ENCODE measurements around the gene CLRN3.

The CLRN3 gene, protein sequence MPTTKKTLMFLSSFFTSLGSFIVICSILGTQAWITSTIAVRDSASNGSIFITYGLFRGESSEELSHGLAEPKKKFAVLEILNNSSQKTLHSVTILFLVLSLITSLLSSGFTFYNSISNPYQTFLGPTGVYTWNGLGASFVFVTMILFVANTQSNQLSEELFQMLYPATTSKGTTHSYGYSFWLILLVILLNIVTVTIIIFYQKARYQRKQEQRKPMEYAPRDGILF

DNA sequence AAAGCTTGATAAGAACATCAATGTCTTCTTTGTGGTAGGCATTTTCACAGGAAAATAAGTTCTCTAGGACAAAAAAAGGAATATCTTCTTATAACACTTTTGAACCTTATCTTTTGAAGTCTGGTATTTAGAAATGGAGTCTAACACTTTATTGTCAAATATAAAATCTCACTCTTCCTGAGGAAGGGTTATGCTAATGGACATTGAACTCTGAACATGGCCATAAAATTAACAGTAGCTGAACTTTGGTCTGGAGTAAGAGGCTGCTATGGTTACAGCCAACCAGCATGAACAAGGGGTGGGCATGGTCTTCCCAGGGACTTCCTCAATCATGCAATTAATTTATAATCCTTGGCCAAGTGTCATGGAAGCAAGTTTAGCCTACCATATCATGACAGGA is at the start of gene CLRN3:
CLRN3 (minus strand) TSS at position 199 of the 400 bp plus-strand sequence; CDS start at position 42, 157 bp downstream.
- DNase-seq: no peak

DNA sequence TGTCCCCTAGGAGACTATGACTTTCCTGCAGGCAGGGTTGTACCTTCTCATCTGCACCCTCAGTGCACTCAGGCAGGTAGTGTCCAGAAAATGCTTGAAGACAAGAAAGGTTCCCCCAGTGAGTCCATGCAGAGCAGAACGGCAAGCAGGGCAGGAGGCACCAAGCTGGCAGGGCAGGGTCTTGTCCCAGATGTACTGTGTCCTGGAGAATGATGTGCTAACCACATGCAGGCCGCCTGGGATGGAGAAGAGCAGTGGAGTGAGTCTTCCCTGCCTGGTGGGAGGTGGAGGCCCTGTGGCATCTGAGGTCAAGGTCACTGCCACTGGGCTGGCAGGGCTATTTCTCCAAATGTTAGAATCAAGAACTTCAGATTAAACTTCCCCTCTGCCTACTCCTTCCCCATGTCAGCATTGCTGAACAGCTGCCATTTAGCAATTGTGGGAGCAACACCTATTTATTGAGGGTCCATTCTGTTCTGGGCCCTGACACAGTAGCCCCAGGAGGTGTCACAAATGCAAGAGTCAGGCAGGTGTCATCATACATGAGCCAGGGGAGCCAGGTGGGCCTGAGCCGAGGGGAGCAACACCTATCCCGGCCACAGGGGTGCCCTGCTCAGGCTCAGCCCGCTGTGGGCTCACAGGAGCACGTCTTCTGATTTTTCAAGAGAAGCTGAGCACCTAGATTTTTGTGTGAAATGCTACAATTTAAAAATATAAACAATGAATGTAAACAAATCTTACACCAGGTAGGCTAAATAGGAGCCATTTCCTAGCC is 48.3 kb upstream of the CLRN3 start:
- DNase-seq: no peak

DNA sequence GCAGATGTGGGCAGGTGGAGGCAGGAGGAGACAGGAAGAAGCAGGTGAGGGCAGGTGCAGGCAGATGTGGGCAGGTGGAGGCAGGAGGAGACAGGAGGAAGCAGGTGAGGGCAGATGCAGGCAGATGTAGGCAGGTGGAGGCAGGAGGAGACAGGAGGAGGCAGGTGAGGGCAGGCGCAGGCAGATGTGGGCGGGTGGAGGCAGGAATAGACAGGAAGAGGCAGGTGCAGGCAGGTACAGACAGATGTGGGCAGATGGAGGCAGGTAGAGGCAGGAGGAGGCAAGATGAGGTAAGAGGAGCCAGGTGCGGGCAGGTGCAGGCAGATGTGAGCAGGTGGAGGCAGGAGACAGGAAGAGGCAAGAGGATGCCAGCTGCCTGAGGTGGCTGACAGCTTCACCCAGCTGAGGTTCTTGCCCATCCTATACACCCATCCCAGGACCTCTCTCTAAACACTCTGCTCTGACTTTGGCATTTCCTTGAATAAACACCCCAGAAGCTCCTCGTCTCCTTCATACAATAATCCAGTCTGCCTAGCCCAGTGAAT is 47.1 kb upstream of the CLRN3 start:
- no peak for DNase-seq

DNA sequence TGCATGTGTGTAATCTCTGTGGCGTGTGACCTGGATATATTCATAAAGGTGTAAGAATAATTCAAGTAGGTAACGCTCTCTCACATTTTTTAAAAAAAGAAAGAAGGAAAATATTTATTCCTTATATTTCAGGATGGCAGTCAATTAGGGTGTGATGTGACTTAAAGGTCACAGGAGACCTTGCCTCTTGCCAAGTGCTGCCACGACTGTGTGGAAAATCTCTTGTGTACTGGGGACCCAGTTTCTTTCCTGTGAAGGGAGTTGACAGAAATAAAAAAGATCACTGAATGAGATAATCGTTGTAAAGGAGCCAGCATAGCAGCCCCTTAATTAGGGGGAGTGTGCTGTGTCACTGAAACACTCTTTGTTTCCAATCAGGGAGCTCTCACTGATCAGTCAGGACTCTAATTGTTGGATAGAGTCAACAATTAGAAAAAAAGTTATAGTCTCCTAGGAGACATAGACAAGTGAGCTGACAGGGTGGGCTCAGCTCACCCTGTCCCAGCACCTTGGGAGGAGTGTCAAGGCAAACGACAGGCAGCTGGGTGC is 45.2 kb upstream of the CLRN3 start:
- DNase-seq: no peak

DNA sequence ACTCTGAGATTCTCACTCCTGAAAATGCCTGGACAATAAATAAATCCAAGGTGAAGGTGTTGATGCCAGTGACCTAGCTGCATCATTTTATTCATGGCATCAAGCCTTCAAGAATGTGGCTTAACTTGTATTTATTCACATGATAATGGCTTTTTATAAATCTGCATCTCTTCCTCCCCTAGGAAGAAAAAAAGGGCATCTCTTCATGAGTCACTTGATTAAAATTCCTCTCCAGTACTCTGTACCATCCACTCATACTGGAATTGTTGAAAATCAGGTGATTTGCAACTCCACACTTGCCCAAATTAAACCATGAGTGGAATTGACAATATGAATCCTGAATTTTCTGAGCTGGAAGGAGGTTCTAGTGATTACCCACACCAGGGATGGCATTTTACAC is 44.3 kb upstream of the CLRN3 start:
- DNase-seq: no peak

DNA sequence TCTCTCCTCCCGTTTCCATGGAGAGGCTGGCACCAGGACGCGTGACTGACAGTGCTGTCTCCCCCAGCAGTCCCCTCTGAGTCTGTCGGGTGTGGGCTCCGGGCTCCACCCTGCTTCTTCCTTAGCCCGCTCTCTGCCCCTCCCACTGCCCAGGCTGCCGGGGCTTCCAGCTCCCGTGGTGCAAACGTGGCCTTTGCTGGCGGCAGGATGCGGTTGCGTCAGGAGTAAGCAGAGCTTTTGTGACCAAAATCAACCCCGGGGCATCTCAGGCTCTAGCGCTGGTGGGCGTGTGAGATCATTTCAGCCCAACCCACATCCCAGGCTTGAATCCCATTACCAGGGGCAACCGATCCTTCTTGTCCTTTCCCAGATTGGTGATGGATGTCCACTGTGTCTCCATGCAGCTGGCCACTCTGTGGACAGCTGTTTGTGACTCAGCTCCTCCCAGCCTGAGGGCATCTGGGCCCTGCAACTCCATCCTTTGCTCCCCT is 42.4 kb upstream of the CLRN3 start:
- DNase-seq: no peak

DNA sequence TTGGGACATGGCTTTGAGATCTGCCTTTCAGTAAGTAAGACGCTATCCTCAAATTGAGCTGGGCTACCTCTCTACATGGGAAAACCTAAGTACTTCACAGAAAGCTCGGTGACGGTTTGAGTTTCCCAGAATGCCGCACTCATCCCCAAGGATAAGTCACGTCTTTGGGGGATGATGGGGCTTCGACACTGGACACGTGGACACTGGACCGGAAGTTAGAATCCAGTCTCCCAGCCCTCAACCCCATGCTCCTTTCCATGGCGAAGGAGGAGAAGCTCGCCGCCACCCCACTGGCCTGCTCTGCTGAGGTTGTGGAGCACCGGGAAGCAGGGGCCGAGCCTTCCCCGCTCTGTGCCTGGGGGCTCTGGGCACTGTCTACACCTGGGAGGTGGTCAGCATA is 41.6 kb upstream of the CLRN3 start:
- DNase-seq: no peak

DNA sequence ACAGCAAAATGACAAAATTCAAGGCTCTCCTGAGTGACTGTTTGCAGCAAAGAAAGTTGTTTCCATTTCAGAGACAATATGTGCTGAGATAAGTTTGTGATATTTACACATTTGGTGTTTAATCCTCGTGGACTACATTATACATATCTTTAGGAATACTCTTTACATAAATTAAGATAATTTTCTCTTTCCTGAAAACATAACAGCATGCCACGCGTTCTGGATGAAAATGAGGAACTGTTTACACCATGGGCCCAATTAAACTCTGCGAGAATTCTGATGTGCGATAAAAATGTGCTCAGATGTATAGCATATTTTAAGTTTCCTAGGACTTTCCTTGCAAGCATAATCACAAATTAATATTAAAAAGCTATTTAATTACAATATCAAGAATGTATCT is 40.5 kb upstream of the CLRN3 start:
- DNase-seq: no peak

DNA sequence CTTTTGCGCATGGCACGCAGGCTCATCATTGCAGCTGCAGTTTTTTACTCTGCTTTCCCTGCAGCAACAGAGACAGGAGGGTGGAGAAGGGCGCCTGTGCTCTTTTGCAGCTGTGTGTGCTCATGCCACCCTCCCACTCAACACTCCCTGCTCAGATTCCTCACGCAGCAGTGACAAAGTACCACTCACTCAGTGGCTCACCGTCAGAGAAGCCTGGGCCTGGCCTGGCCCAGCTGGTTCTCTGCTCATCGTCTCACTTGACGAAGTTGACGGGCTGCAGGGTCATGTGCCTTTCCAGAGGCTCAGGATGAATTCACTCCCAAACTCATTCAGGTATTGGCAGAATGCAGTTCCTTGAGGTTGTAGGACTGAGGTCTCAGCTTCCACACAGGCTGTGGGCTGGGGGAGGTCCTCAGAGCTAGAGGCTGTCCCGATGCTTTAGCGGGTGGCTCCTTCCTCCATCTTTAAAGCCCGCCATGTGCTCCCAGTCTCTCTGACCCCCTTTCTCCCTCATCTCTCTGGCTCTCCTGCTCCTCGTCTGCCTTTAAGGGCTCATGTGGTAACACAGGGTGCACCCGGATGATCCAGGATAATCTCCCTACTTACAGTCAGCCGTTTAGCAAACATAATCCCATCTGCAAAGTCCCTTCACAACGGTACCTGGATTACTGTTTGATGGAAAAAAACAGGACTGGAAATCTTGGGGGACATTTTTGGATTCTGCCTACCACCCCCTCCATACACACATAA is 40.0 kb upstream of the CLRN3 start:
- DNase-seq: no peak

DNA sequence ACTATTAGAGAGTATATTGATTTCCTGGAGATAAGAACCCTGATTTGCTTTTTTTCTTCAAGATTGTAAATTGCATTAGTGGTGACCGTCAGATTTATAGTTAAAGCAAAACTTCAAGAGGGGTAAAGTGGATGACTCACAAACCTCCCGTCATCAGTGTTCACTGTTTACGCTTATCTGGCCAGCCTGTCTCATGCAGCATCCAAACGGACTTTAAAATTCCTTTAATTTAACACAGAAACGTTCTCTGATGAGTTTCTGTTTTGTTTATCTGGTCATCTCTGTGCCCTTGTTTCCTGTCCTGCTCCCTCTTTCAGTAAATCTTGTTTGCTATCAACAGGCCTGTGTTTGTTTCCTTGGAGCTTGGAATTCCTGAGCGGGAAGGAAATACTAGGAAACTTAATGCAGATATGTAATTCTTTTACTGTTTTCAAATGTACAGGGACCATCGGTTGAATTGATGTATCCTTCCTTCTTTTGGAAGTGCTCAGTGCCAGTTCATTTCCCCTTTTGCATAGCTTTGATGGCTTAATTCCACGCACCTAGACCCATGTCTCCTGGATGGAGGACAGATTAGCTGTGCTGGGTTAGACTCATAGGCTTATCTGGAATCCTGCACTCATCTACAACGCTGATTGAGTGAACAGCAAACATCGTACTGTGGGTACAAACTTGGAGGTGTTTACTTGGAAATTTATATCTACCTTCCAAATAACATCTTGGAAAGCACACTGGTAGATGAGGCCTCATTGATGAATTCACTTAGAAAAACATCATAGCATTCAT is 35.5 kb upstream of the CLRN3 start:
- DNase-seq: no peak

DNA sequence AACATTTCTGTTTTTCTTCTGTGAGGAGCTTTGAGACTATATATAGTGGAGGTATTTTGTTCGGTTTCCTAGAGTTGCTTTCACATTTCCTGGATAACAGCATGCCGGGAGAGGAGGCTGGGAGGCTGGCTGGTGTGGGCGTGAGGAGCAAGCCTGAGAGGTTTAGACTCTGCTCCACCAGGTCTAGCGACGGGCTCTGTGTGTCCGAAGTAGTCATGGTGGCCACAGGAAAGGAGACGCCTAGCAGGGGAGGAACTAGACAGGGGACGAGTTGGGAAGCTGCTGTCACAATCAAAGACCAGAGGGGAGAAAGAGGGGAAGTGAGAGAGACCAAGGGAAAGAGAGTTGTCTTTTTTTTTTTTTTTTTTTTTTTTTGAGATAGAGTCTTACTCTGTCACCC is 33.7 kb upstream of the CLRN3 start:
- DNase-seq: no peak

DNA sequence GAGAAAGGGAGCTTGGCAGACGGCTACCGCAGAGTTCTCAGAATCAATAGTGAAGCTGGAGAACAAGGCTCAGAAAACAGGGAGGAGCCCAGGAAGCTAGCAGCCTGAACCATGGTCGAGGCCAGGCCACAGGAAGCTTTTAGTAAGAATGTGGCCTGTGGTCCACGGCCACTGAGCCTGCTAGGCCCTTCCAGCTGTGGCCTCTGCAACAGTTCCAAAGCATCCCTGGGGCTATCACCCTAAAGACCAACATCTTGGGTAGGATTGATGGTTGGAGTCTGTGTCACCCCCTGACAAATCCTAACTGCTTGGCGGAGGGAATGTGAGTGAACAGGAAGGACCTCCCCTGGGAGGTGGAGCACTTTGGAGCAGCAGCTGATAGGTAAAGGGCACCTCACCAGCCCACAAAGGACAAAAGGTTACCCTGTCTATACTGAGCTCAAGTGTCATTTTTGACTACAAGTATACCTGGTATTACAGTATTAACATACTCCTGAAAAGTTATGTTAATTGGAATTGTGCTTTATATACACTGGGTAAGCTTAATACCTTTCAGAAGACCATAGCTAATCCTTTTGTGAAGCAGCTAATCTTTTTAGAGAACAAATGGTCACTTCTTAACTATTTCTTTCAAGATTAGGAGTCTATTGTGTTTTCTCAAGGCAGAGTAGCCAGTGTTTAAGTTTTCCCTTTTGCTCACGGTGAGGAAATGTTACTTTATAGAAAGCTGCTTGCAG is 32.9 kb upstream of the CLRN3 start:
- DNase-seq: no peak

DNA sequence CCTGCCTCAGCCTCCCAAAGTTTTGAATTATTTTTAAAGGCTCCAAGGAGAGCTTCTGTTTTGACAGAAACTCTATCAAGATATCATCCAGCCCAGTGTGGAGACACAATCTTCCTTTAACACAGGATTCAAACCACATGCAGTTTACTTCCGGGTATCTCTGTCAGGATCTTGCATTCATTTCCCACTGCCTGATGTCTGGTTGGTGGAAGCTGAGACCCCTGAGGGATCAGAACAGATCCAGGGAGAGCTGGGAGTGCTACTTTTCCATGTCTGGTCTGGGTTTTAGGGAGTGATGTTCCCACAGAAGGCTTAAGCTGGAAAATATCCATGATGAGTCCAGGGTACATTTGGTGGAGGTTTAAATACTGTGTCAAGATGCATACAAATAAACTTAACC is 30.9 kb upstream of the CLRN3 start:
- DNase-seq: no peak

DNA sequence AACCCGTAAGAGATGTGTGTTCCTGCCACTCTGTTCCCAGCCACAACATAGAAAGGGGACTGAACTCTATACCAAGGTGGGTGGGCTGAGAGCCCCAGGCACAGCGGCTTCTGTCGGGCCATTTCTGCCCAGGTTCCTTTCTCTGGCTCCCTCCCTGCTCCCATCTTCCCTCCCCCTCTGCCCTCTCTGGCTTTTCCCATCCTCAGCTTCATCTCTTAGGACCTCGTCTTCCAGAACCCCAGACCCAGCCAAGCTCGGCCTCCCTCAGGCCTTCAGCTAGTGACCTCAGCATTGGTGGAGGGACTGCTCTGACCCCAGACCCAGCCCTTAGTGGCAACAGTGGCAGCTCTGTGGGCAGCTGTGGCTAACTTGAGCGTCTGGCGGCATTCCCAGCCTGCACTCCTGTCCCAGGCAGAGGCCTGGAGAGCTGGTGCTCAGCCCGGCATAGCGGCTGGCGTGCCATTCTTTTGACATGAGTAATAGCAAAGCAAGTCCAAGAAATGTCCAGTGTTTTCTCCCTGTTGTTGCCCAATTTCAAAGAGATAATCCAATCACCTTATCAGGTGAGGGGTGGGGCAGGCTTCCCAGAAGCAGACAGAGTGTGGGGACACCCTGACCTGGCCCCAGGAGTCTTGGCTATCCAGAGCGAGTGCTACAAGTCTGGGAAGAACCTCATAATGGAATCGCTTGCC is 30.1 kb upstream of the CLRN3 start:
- no peak for DNase-seq

DNA sequence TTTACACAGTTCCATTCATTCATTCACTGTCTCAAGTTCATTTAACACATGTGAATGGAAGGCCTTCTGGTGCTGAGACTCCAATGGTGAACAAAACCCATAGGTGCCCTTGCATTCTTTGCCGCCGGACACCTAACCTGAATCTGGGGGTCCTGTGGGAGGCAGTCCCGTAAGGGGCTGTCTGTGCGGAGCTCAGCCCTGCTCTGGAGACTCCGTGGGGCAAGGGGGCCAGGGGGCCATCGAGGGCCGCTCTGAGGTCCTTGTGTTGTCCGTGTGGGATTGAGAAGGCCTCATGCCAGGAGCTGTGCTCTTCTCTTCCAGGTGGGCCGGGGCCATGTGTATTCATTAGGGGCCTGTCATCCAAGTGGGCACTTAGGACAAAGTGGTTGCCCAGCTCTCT is 29.5 kb upstream of the CLRN3 start:
- no peak for DNase-seq

DNA sequence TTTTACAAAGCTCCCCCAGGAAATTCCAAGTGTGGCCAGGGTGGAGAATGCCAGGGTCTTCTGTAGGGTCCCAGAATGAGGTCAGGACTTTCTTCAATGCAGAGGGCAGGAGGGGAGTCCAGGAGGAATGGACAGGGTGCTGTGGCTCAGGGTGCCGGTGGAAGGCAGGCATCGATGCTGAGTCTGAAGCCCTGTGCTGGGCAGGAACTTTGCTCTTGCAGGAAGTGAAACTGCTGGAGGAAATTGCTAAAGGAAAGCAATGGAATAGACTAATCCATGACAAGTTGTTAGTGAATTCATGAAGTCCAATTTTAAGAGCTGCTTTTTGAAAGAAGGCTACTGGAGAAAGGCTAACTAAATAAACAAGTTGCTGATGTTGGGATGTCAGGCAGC is 29.0 kb upstream of the CLRN3 start:
- no peak for DNase-seq

DNA sequence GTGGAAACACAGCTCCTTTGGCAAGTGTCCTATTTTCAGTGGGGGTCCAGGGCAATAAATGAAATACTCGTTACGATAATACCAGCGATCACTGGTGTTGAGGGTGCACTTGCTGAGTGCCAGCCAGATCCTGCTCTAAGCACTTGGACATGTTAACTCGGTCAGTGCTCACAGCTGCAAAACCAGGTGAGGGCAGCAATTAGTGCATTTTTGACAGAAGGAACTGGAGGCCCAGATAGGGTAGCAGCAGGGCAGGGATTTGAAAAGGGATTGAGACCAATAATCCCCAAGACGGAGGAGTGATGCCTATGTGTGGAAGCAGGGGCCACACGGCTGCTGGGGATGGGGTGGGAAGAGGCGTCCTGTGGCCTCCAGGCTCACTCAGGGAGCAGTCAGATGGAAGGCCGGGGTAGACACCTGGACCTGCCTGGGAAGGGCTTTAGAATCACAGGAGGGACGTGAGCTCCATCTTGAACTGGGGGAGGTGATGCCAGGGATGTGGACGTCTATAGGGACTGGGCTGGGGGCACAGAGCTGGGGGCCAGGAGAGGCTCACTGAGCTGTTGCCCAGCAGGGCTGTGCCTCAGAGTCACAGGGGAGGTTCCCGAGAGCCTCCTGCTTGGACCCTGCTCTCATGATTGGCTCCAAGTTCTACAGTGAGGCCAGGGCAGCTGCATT is 28.5 kb upstream of the CLRN3 start:
- no peak for DNase-seq

DNA sequence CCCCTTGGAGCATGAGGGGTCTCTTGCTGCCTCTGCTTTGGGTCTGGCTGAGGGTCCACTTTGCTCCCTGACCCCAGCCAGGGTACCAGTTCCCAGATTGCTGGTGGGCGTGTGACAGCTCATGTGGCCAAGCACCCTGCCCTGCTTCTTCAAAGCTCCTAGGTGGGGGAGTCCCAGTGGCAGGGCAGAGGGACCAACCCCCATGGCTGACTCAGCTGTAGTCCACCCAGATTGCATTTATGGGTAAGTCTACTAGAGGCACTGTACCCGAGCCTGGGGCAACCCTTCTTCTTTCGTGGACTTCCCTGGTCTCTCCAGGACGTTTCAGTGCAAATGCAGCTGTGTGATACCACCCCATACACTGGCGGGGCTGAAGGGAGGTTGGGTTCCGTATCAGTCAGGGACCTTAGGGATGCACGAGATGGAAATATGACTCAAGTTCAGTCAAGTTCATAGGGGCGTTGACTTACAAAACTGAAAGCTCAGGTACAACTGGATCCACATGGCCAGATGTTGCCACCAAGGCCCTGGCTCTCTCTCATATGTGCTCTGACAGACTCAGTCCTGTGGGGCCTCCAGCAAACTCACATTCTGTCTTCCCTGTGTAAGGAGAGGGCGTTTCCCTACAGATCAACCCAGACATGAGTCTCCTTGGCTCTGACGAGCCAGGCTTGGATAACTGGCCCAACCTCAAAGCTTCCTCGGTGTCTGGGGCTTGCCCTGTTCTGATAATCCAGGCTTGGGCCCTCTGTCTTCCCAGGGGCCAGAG is 27.7 kb upstream of the CLRN3 start:
- DNase-seq: no peak

DNA sequence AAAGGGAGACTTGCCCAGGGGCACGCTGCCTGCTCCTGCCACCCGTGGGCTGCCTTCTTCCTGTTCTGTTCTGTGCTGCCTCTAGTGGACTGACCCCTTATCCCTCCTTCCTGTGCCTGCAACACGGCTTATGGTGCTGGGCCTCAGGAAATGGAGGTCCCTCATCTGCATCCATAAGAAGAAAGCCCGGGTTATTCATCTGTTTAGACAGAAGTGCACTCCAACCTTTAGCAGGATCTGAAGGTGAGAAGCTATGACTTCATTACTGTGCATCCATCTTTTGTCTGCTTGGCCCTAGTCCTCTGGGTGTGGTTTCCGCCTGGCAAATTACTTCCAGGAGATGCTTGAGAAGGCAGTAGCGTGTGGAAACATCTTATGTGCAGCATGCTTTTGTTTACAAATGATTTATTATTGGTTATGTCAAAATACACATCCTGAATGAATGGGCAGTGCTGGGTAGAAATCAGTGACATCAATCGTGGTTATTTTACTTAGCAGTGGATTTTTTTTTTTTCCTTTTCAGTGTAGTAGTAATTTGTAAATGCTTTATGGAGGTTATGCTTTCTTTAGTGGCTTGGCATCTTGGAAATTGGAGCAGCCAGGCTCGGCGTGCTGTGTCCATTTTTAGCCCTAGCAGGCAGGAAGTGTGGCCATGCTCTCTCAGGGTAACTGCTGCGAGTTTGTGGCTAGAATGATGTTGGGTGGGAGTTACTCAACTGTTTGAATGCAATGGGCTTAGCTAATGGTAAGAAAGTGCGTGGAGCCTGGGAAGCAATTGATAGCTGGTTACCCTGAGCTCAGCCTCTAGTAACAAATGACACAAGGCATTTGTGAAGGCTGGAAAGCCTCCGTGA is 26.9 kb upstream of the CLRN3 start:
- no peak for DNase-seq

Measured in stimulated activated CD4-positive, alpha-beta T cell treated with anti-CD3 and anti-CD28 coated beads, Interleukin-4, amount 100 ng/mL, for 4 hours (primary cell).